Activated CD4-positive, alpha-beta T cell treated with anti-CD3 and anti-CD28 coated beads, Interleukin-2, Interleukin-6, amounts not matched to agents 100 ng/mL and 50 ng/mL, durations not matched to agents 16 hours and 8 hours (primary cell): ENCODE data around the gene ZNF778.
A peak's percentile ranks its signal among the peaks of the same experiment; 100 is the strongest.

Source experiments
- DNase-seq: peaks from one replicate; pipeline ENCODE4 v3.0.0-alpha.2; 2020

Gene ZNF778

GRCh38 chr16:89194340-89195311 lies 22.9 kb upstream of the ZNF778 start:
- DNase-seq = no peak

DNA sequence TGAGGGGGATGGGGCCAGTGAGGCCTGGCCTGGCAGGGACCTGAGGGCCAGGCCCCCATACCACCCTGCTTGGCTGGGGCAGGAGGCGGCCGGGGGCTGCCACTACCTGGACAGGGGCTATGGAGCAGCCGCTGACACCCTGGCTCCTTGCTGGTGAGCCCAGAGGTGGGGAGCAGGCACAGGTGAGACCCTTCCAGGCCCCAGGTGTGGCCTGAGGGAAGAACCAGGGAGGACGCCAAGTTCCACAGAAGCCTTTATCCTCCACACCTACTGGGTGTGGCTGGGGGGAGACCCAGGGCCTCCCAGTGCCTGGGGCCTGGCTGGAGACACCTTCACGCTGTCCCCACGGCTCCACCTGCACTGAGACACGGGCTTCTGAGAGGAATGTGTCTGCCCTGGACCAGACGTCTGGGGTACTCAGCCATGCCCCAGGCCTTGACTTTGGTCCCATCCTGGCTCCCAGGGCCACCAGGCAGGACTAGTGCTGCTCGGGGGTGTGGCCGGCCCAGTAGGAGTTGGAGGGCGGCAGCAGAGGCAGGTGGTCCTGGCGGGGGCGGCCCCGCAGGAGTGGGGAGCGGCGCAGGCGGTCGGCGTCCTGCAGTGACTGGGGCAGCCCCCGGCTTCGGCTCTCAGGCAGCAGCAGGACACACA lies 21.9 kb upstream of the ZNF778 start:
- no peak for DNase-seq

DNA sequence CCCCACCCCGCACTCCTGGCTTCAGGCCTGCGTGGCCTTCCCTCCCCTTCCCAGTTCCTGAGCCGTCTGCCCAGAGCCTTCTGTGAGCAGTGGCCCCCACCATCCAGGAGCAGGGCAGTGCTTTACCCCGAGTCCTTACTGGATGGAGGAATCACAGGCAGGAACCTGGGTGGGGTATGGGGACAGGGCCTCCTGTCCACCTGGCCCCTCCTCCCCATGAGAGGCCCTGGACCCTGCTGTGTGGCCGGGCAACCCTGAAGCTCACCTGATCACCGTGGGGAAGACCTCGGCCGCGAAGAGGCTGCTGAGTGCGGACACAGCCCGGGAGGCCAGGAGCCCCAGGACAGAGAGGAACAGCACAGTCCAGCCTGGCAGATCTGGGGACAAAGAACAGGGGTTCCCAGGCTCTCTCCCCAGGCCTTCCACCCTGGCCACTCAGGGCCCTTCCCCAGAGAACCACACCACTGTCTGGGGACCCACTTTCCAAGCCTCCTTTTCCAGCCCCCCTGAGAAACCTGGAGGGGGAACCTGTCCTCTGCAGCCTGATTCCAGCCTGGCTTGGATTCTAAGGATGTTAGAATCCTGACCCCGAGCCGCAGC lies 20.4 kb upstream of the ZNF778 start:
- no peak for DNase-seq

GRCh38 chr16:89197633-89198416 lies 19.7 kb upstream of the ZNF778 start:
- no peak for DNase-seq

- DNase-seq = no peak
Measured at GRCh38 chr16:89198417-89199240, 18.9 kb upstream of the ZNF778 start.

- no peak for DNase-seq
Measured at GRCh38 chr16:89199241-89200123, 18.0 kb upstream of the ZNF778 start.

GRCh38 chr16:89200124-89200849 lies 17.2 kb upstream of the ZNF778 start, which contains the start of gene SLC22A31:
TSS of gene SLC22A31 (minus strand) at chr16:89200537. CDS start at chr16:89200501, 36 bp downstream.
- no peak for DNase-seq

GRCh38 chr16:89200850-89201411 lies 16.6 kb upstream of the ZNF778 start:
- DNase-seq = no peak

DNA sequence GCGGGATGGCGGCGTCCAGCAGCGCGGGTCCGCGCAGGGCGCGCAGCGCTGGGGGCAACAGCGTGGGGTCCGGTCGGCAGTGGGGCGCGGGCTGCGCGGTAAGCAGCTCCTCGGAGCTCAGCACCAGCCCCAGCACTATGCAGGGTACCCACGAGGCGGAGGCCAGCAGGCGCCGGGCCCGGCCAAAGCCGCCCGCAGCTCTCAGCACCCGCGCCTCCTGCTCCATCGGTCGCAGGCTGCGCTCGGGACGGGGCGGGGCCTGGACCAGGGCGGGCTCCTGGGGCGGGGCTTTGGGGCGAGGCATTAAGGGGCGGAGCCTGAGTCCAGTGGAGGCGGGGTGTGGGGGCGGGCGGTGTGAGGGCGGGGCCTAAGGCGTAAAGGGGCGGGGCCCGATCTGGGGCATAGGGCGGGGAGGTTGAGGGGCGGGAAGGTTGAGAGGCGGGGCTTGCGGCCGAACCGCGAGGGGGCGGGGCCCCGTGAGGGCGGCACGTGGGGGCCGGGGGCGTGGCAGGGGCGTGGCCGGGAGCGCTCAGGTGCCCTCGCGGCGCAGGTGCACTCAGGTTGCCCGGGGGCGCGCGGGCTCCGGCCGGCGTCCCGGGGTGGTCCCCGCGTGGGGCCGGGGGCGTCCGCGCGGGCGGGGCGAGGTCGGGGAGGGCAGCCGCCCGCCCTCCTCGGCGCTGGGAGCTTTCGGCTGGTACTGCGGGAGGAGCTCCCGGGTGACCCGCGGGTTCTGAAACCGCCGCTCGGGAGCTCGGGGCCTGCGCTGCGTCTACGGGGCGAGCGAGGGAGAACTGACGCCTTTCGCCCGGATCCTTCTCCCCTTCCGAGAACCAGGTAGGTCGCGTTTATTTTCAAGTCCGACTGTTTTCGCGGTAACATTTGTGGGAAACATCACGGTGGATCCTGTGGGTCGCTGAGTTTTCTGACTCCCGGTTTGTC lies 15.8 kb upstream of the ZNF778 start:
- DNase-seq = peak; percentile 88

DNA sequence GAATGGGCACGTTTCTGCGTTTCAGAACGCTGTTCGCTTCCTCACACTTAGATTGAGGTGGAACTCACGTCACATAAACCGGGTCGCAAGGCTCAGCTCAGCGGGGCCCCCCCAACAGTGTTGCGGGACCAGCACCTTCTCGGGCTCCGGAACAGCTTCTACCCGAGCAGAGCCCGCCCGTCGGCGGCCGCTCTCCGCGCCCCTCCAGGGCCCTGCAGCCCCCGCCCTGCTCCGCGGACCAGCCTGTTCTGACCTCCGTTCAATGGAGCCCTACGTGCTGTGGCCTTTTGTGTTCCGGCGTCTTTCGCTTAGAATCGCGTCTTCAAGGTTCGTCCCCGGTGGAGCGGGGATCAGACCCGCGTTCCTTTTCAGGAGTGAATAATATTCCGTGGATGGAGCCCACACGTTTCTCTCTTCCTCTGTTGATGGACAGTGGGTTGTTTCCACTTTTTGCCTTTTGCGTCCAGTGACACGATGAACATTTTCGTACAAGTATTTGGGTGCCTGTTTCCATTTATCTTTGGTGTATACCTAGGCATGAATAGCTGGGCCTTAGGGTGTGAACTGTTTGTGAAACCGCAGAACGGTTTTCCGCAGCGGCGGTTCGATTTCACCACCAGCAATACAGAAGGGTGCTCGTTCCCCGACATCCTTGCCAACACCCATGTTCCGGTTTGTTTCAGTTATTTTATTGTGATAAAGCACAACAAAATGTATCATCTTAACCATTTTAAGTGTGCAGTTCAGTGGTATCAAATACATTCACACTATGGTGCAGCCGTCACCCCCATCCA lies 14.9 kb upstream of the ZNF778 start:
- no peak for DNase-seq

GRCh38 chr16:89207993-89208392 lies 9.5 kb upstream of the ZNF778 start:
- DNase-seq = no peak

DNA sequence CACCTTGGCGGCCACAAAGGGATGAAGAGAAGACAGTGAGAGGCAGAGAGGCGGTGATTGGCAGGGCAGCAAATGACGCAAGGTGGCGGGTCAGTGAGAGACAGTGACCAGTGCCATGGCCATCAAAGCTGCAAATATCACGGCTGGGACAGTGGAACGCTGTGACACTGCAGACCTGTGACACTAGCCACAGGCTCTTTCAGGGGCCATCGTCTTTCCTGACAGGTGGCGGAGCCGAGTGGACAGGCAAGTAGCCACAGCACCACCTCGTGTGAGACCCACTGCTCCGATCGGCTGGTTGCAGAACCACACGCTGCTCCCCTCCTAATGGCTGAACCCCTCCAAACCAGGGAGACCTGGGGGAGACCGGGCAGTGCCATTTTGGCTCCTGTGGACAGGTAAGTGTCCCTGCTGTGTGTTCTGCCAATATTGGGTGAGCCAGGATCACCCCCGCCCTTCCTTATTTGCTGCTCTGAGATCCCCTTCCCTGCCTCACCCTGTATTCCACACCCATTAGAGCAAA lies 7.9 kb upstream of the ZNF778 start:
- no peak for DNase-seq

DNA sequence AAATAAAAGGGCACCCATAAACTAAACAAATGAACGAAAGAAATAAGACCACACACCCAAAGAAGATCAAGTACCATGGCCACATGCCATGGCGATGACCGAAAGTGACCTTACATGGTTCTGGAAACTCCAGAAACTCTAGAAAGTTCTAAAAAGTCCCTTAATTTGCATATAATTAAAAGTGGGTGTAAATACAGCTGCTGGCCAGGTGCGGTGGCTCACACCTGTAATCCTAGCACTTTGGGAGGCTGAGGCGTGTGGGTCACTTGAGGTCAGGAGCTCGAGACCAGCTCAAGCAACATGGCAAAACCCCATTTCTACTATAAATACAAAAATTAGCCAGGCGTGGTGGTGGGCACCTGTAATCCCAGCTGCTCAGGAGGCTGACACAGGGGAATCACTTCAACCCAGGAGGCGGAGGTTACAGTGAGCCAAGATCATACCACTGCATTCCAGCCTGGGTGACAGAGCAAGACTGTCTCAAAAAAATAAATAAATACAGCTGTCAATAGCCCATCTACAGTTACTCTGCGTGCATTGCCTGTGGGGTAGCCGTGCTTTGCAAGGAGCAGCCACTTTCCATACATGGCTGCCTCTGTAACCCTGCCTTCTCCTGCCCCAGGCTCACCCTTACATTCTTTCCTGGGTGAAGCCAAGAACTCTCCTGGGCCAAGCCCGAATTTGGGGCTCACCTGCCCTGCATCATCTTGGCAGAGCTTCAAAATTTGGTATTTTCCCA lies 7.2 kb upstream of the ZNF778 start:
- no peak for DNase-seq

GRCh38 chr16:89210904-89211515 lies 6.5 kb upstream of the ZNF778 start:
- no peak for DNase-seq

DNA sequence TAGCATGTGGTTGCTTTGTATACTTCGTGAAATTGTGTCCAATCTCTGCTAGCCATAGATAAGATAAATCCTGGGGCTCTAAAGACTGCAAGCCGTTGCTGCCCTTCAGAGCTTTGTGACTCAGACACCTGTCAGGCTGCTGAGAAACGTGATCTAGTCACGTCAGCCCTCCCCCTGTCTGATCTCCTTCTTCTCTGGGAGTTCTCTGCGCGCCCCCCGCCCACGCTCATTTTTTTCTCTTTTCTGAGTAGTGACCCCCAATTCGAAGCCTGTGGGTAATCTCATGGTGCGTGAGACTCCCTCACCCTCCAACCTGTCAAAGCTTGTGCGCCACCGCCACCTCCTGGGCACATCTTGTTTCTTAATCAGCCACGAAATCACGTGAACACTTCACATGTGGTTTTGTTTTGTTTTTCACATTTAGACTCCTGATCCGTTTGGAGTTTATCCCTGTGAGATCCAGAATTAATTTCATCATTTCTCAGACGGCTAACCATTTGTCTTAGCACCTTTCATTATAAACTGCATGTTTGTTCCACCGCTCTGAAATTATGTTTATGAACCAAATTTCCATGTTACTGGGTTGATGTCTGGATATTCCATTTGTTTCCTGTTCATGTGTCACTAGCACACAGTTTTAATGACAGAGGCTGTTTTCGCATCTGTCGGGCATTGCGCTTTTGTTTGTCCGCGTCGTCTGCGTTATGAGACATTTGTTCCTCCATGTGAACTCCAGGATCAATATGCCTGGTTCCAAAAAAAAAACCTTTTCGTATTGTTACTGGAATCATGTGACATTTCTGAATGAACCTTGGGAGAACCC lies 977 bp upstream of the ZNF778 start:
- DNase-seq = peak; percentile 83

GRCh38 chr16:89217138-89217387 lies 440 bp upstream of the ZNF778 start:
- DNase-seq = no peak
